ENCODE data around the gene HIVEP2. TPM values are rescaled to one million over a fixed set of nuclear protein-coding genes. Genes with fewer than 3 reads are reported as not detected.

HIVEP2 gene
- total RNA-seq, 1 donor from 2014 or later: 24.3 TPM

GRCh38 chr6:142881290-142881689 is 63.7 kb downstream of the HIVEP2 start:
- Mint-ChIP-seq H3K9me3 (peaks cover 7% of the 10 kb centered on the region), H3K27me3 (ENCODE audit: low read depth) (no peaks in the 10 kb centered on the region), H3K36me3 (ENCODE audit: low read depth) (peaks cover 48% of the 10 kb centered on the region), H3K4me3 (ENCODE audit: low read depth) (no peak overlapping the region), H3K27ac (no peak overlapping the region), H3K4me1 (ENCODE audit: low read depth) (peaks cover 49% of the 10 kb centered on the region)
- intact Hi-C loops (cut with micrococcal nuclease): loop anchor here (10.0 kb wide), 1 partner anchor 186 kb away; no protein-coding TSS in a partner anchor
- no peak for DNase-seq (ENCODE audit: low spot score)

GRCh38 chr6:142880201-142880600 is 64.8 kb downstream of the HIVEP2 start:
- H3K36me3 Mint-ChIP-seq (ENCODE audit: low read depth): peaks cover 59% of the 10 kb centered on the region
- H3K4me3 Mint-ChIP-seq (ENCODE audit: low read depth): no peak overlapping the region
- intact Hi-C loops (cut with micrococcal nuclease): loop anchor here (10.0 kb wide), 1 partner anchor 185 kb away; no protein-coding TSS in a partner anchor

GRCh38 chr6:142879527-142879926 is 65.4 kb downstream of the HIVEP2 start:
- intact Hi-C loops (cut with micrococcal nuclease): no loop called here
- Mint-ChIP-seq H3K9me3 (peaks cover 7% of the 10 kb centered on the region), H3K27ac (no peak overlapping the region), H3K4me1 (ENCODE audit: low read depth) (peaks cover 50% of the 10 kb centered on the region), H3K27me3 (ENCODE audit: low read depth) (no peaks in the 10 kb centered on the region), H3K4me3 (ENCODE audit: low read depth) (no peak overlapping the region), H3K36me3 (ENCODE audit: low read depth) (peaks cover 64% of the 10 kb centered on the region)
- DNase-seq (ENCODE audit: low spot score): no peak

More at GRCh38 chr6:142880201-142880600, 64.8 kb downstream of the HIVEP2 start:
- Mint-ChIP-seq H3K4me1 (ENCODE audit: low read depth) (peaks cover 47% of the 10 kb centered on the region), H3K27ac (no peak overlapping the region), H3K27me3 (ENCODE audit: low read depth) (no peaks in the 10 kb centered on the region), H3K9me3 (peaks cover 7% of the 10 kb centered on the region)
- DNase-seq (ENCODE audit: low spot score): no peak

- H3K27ac Mint-ChIP-seq: no peak overlapping the region
- DNase-seq (ENCODE audit: low spot score): no peak
- H3K36me3 Mint-ChIP-seq (ENCODE audit: low read depth): peaks cover 64% of the 10 kb centered on the region
- peaks cover 7% of the 10 kb centered on the region for H3K9me3 Mint-ChIP-seq
- H3K4me3 Mint-ChIP-seq (ENCODE audit: low read depth): no peak overlapping the region
- intact Hi-C loops (cut with micrococcal nuclease): no loop called here
- peaks cover 49% of the 10 kb centered on the region for H3K4me1 Mint-ChIP-seq (ENCODE audit: low read depth)
- H3K27me3 Mint-ChIP-seq (ENCODE audit: low read depth): no peaks in the 10 kb centered on the region
These were observed 65.9 kb downstream of the HIVEP2 start for GRCh38 chr6:142879076-142879475.

GRCh38 chr6:142878407-142878806 is 66.6 kb downstream of the HIVEP2 start:
- peaks cover 51% of the 10 kb centered on the region for H3K4me1 Mint-ChIP-seq (ENCODE audit: low read depth)
- no peaks in the 10 kb centered on the region for H3K27me3 Mint-ChIP-seq (ENCODE audit: low read depth)
- H3K4me3 Mint-ChIP-seq (ENCODE audit: low read depth): no peak overlapping the region
- H3K36me3 Mint-ChIP-seq (ENCODE audit: low read depth): peaks cover 64% of the 10 kb centered on the region
- intact Hi-C loops (cut with micrococcal nuclease): no loop called here
- H3K9me3 Mint-ChIP-seq: peaks cover 7% of the 10 kb centered on the region
- DNase-seq (ENCODE audit: low spot score): no peak
- H3K27ac Mint-ChIP-seq: no peak overlapping the region

GRCh38 chr6:142874676-142875075 is 70.3 kb downstream of the HIVEP2 start:
- no peak for DNase-seq (ENCODE audit: low spot score)

GRCh38 chr6:142872376-142872775 is 72.6 kb downstream of the HIVEP2 start:
- H3K9me3 Mint-ChIP-seq: peaks cover under 1% of the 10 kb centered on the region
- peak overlapping the region; percentile 1 for H3K27ac Mint-ChIP-seq
- intact Hi-C loops (cut with micrococcal nuclease): loop anchor here (1.0 kb wide), 4 partner anchors 13 to 41 kb away; no protein-coding TSS in a partner anchor
- H3K27me3 Mint-ChIP-seq (ENCODE audit: low read depth): no peaks in the 10 kb centered on the region
- H3K4me1 Mint-ChIP-seq (ENCODE audit: low read depth): peaks cover 67% of the 10 kb centered on the region
- no peak for DNase-seq (ENCODE audit: low spot score)
- H3K4me3 Mint-ChIP-seq (ENCODE audit: low read depth): no peak overlapping the region
- peaks cover 43% of the 10 kb centered on the region for H3K36me3 Mint-ChIP-seq (ENCODE audit: low read depth)

More at GRCh38 chr6:142874676-142875075, 70.3 kb downstream of the HIVEP2 start:
- intact Hi-C loops (cut with micrococcal nuclease): no loop called here
- no peaks in the 10 kb centered on the region for H3K27me3 Mint-ChIP-seq (ENCODE audit: low read depth)
- peaks cover 7% of the 10 kb centered on the region for H3K9me3 Mint-ChIP-seq
- H3K4me1 Mint-ChIP-seq (ENCODE audit: low read depth): peaks cover 59% of the 10 kb centered on the region
- no peak overlapping the region for H3K4me3 Mint-ChIP-seq (ENCODE audit: low read depth)
- H3K36me3 Mint-ChIP-seq (ENCODE audit: low read depth): peaks cover 53% of the 10 kb centered on the region
- no peak overlapping the region for H3K27ac Mint-ChIP-seq

GRCh38 chr6:142871910-142872331 is 73.1 kb downstream of the HIVEP2 start:
- Mint-ChIP-seq H3K4me1 (ENCODE audit: low read depth) (peaks cover 71% of the 10 kb centered on the region), H3K27me3 (ENCODE audit: low read depth) (no peaks in the 10 kb centered on the region), H3K36me3 (ENCODE audit: low read depth) (peaks cover 41% of the 10 kb centered on the region), H3K9me3 (no peaks in the 10 kb centered on the region), H3K4me3 (ENCODE audit: low read depth) (peak overlapping the region; percentile 57), H3K27ac (peak overlapping the region; percentile 75)
- intact Hi-C loops (cut with micrococcal nuclease): loop anchor here (1.0 kb wide), 5 partner anchors 13 to 41 kb away; no protein-coding TSS in a partner anchor
- peak; percentile 33 for DNase-seq (ENCODE audit: low spot score)

GRCh38 chr6:142870787-142871415 is 74.1 kb downstream of the HIVEP2 start:
- Mint-ChIP-seq H3K27me3 (ENCODE audit: low read depth) (no peaks in the 10 kb centered on the region), H3K27ac (no peak overlapping the region), H3K4me3 (ENCODE audit: low read depth) (no peak overlapping the region), H3K4me1 (ENCODE audit: low read depth) (peaks cover 75% of the 10 kb centered on the region), H3K9me3 (no peaks in the 10 kb centered on the region), H3K36me3 (ENCODE audit: low read depth) (peaks cover 35% of the 10 kb centered on the region)
- DNase-seq (ENCODE audit: low spot score): no peak
- intact Hi-C loops (cut with micrococcal nuclease): loop anchor here (1.0 kb wide), 1 partner anchor 31 kb away; no protein-coding TSS in a partner anchor

- no peaks in the 10 kb centered on the region for H3K27me3 Mint-ChIP-seq (ENCODE audit: low read depth)
These were observed 76.1 kb downstream of the HIVEP2 start for GRCh38 chr6:142868917-142869316.

GRCh38 chr6:142867988-142868812 is 76.8 kb downstream of the HIVEP2 start:
- H3K9me3 Mint-ChIP-seq: no peaks in the 10 kb centered on the region
- H3K4me3 Mint-ChIP-seq (ENCODE audit: low read depth): peak overlapping the region; percentile 6
- intact Hi-C loops (cut with micrococcal nuclease): loop anchor here (1.0 kb wide), 1 partner anchor 12 kb away; no protein-coding TSS in a partner anchor
- H3K36me3 Mint-ChIP-seq (ENCODE audit: low read depth): peaks cover 23% of the 10 kb centered on the region
- no peak for DNase-seq (ENCODE audit: low spot score)
- H3K27ac Mint-ChIP-seq: no peak overlapping the region
- H3K27me3 Mint-ChIP-seq (ENCODE audit: low read depth): no peaks in the 10 kb centered on the region
- H3K4me1 Mint-ChIP-seq (ENCODE audit: low read depth): peaks cover 61% of the 10 kb centered on the region

More at GRCh38 chr6:142868917-142869316, 76.1 kb downstream of the HIVEP2 start:
- DNase-seq (ENCODE audit: low spot score): no peak
- H3K9me3 Mint-ChIP-seq: no peaks in the 10 kb centered on the region
- H3K36me3 Mint-ChIP-seq (ENCODE audit: low read depth): peaks cover 23% of the 10 kb centered on the region
- intact Hi-C loops (cut with micrococcal nuclease): loop anchor here (1.0 kb wide), 1 partner anchor 13 kb away; no protein-coding TSS in a partner anchor
- peaks cover 65% of the 10 kb centered on the region for H3K4me1 Mint-ChIP-seq (ENCODE audit: low read depth)
- no peak overlapping the region for H3K27ac Mint-ChIP-seq
- H3K4me3 Mint-ChIP-seq (ENCODE audit: low read depth): no peak overlapping the region

GRCh38 chr6:142867355-142867801 is 77.6 kb downstream of the HIVEP2 start:
- Mint-ChIP-seq H3K27me3 (ENCODE audit: low read depth) (no peaks in the 10 kb centered on the region), H3K4me1 (ENCODE audit: low read depth) (peaks cover 52% of the 10 kb centered on the region), H3K4me3 (ENCODE audit: low read depth) (no peak overlapping the region), H3K9me3 (no peaks in the 10 kb centered on the region), H3K36me3 (ENCODE audit: low read depth) (peaks cover 23% of the 10 kb centered on the region), H3K27ac (no peak overlapping the region)
- DNase-seq (ENCODE audit: low spot score): no peak
- intact Hi-C loops (cut with micrococcal nuclease): no loop called here

All from activated T-helper 2 cell treated with anti-CD3 and anti-CD28 coated beads, Interferon-gamma antibody, Interleukin-2, Interleukin-4, amounts not matched to agents 10 μg/mL and 5 μg/mL and 100 μg/mL, durations not matched to agents 14 hours and 24 hours and 36 hours (primary cell).